Renal pelvis (tissue), 4 donors: Measurements from ENCODE around the gene SOX8. TPM values are rescaled to one million over a fixed set of nuclear protein-coding genes. Genes with fewer than 3 reads are reported as not detected.
"Not testable (repeated sequence)": the region's sequence is repeated elsewhere in the genome, so short reads cannot be mapped to it uniquely, and the experiment has no call there.

Source experiments
- DNase-seq: peaks from one replicate; pipeline ENCODE4 v3.0.0-alpha.2; 2013
- polyA plus RNA-seq, 3 donors: library from polyadenylated mRNA; unstranded; fragments of 120-200 nt; gene quantifications; one replicate each; pipeline ENCODE4 v1.2.1, GENCODE V29; 2013; ENCODE audit not compliant: insufficient read length in 3 of 3

The SOX8 gene
- polyA plus RNA-seq, 3 donors: 3.3 to 5.1 (median 3.5) TPM

DNA sequence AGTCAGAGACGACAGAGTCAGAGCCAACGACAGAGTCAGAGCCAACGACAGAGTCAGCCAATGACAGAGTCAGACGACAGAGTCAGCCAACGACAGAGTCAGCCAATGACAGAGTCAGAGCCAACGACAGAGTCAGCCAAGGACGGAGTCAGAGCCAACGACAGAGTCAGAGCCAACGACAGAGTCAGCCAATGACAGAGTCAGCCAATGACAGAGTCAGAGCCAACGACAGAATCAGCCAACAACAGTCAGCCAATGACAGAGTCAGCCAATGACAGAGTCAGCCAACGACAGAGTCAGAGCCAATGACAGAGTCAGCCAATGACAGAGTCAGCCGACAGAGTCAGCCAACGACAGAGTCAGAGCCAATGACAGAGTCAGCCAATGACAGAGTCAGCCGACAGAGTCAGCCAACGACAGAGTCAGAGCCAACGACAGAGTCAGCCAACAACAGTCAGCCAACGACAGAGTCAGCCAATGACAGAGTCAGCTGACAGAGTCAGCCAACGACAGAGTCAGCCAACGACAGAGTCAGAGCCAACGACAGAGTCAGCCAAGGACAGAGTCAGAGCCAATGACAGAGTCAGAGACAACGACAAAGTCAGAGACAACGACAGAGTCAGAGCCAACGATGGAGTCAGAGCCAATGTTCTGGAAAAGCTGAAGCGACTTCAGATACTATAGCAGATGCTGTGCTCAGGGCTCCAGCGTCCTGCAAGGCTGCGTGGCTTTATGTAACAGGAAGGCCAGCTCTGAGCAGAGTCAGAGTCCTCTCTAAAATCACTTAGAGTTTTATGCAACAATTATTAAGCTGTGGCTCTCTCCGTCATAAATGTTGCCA lies 30.6 kb upstream of the SOX8 start:
- not testable (repeated sequence) for DNase-seq

DNA sequence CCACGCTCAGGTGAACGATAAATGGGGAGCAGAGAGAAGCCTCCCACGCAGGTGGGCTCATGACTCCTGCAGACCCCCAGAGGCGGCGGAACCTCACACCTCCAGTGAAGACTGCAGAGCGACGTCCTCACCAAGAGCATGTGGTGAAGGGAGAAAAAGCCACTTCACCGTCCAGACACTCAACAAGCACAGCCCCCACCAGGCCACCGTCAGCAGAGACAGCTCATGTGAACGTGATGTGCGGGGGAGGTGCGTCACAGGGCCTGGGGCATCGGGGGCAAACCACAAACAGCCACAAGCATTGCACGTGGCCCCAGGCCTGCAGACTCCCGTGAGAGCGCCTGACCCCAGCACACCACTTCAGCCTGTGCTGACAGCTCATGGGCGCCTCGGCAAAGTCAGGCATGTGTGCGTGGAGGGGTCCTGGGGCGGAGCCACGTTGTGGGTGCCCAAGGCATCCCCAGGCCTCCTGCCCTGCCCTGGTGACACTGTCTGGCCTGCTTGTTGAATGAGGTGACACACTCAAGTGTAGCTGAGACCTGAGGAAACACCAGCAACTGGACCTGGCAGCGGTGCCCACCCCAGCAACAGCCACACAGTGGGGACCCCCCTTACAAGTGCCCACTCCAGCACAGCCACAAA lies 29.8 kb upstream of the SOX8 start:
- no peak for DNase-seq

DNA sequence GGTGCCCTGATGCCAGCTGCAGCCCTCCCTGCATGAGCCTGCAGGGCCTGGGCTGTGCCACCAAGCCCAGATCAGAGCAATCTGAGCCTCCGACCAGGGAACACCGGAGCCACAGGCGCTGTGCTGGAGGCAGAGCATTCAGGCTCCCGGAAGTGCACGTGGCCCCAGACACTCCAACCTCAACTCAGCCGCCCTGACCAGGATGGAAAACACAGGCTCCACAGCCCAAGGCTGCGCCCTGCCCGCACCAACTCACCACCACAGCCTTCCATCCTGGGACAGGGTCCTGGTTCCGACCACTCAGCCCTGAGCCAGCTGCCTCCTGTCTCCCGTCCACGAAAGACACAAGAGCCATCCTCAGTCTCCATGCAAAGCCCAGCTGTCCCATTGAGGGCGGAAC lies 29.2 kb upstream of the SOX8 start:
- DNase-seq: no peak

DNA sequence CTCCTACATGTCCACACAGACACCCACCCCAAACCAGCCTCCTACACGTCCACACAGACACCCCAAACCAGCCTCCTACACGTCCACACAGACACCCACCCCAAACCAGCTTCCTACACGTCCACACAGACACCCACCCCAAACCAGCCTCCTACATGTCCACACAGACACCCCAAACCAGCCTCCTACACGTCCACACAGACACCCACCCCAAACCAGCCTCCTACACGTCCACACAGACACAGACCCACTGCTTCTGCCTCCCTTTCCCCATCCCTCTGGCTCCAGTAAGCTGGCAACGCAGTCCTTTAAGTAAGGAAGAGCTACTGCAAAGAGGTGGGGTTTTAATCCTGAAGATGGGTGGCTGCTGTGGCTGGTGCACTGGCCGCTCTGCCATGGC lies 27.8 kb upstream of the SOX8 start:
- DNase-seq: not testable (repeated sequence)

DNA sequence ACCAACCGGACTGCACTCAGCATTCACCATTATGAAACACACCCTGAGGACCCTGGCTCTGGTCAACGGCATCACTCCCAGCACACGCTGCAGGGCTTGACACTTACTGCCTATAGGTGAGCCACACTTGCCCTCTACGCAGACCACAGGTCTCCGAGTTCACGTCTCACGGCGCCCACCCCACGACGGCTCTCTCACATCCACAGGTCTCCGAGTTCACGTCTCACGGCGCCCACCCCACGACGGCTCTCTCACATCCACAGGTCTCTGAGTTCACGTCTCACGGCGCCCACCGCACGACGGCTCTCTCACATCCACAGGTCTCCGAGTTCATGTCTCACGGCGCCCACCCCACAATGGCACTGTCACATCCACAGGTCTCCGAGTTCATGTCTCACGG lies 25.8 kb upstream of the SOX8 start:
- DNase-seq: not testable (repeated sequence)

DNA sequence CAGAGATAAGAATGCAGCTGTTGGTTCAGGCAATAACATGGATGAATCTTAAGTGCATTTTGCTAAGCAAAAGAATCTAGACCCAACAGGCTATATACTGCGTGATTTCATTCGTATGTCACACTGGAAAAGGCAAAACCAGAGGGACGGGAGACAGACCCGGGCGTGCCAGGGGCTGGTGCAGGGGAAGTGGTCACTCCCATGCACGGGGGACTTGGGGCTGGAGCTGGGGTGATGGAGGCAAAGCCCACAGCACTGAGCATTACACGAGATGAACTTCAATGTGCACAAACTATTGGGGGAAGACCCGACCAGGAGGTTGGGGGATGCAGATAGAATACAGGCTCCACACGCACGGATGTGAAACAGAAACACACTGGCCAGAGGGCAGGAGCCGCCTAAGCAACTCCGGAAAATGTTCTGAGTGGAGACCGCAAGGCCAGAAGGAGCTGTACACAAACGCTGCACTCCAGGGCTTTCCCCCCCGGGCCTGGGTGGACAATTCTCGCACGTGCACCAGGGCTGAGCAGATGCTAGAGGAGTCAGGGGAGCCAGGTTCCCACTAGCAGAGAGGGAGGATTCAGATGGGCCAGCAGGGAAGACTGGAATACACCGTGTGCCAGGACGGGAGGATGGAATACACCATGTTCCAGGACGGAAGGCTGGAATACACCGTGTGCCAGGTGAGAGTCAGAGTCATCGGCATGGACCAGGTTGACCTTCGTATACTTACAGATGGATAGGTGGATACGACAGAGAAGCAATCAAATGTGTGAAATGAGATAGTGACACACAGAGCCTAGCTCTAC lies 22.1 kb upstream of the SOX8 start:
- no peak for DNase-seq

DNA sequence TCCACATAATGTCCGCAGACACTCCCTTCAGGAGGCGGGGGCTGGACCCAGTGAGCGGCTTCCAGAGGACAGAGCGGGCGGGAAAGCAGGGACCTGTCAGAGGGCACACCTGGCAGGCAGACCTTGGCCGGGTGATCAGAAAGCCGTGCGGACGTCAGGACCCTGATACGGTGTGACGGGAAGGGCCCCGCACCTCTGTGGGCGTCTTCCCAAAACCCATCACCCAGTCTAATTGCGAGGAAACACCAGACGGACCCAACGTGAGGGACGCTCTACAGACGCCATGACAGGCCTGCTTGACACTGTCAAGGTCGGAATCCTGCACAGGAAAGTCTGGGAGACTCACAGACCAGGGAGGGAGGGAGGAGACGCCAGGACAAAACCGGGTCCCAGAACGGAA lies 19.2 kb upstream of the SOX8 start:
- no peak for DNase-seq

DNA sequence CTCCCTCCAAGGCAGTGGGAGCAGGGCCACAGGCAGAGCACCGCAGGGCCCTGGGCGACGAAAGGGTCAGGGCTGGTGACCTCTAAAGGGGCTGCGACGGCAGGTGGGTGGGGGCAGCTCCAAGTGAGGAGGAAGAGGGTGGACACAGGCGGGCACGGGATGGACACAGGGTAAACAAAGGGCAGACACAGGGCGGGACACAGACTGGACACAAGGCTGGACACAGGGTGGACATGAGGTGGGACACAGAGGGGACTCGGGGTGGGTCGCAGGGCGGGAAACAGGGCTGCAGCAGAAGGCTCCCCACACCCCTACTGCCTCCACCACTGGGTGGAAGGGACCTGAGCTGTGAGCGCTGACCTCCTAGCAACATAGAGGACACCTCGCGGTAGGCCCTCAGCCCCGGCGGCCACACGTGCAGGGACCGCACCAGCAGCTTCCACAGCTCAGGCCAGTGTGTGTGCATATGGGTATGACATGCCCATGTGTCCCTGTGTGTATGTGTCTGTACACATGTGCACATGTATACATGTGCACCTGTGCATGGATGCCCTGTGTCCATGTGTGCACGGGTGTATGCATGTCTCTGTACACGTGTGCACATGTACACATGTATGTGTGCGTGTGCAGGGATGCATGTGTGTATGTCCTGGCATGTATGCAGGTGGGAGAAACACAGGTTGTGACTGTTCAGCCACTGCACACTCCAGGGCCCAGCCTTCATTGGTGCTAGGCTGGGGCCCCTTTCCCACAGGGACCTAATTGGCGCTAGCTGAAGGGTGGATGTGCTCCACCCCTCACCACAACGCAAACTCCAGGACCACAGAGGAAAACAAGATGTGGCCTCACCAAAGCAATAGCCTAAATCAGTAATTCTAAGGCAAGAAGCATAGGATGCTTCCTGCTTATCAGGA lies 18.4 kb upstream of the SOX8 start:
- DNase-seq: no peak

DNA sequence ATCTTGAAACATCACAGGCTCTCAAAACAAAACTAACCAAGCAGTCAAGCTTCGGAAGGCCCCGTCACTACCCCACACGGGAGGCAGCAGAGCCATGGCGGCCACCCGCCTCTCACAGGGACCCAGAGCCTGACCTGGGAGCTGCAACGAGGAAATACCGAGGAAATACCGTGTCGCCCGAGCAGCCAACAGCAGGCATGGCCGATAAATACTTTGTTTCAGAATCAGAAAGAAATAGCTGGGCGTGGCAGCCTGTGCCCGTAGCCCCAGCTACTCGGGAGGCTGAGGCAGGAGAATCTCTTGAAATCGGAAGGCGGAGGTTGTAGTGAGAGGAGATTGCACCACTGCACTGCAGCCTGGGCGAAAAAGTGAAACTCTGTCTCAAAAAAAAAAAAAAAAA lies 17.7 kb upstream of the SOX8 start:
- no peak for DNase-seq

DNA sequence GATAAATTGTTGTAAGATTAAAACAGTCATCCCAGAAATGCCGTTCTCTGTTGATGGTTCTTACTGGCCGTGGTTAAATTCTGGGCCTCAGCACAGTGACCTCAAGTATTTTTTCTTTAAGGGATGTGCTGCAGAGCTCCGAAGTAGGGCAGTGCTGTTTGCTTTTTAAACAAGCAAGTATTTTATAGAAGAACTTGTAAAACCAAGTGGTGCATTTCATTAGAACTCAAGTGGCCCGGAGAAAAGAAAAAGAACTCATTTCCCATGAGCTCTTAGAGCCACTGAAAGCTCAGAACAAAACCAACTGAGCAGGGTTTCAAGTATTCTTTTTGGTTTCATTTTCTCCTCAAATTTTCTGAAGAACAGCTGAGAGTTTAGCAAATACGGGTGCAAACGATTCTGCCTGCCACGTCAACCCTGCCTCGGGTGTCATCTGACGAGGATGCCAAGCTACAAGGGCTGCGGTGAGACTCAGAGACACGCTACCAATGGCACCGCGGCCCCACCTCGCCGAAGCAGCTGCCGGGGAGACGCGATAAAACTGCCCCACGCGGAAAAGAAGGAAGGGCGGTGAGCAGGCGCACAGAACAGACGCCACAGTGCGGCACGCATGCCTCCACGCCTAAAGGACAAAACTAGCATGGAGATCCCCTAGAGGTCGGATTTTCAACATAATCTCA lies 17.1 kb upstream of the SOX8 start:
- DNase-seq: no peak

DNA sequence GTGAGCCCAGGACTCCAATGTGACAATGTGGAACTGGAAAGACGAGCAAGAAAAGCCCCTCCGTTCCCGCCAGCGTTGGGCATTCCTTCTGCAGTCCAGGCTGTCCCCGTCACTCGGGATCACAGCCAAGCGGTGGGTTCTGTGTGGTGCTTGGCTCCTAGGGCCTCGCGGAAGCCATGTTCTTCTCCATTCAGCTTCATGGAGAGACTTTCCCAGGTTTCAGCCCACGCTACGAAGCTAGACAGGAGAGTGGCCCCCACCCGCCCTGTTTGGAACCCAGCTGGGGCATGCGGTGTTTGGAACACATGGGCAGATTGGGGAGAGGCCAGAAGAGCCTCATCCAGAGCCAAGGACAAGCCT lies 16.6 kb upstream of the SOX8 start:
- DNase-seq: no peak

DNA sequence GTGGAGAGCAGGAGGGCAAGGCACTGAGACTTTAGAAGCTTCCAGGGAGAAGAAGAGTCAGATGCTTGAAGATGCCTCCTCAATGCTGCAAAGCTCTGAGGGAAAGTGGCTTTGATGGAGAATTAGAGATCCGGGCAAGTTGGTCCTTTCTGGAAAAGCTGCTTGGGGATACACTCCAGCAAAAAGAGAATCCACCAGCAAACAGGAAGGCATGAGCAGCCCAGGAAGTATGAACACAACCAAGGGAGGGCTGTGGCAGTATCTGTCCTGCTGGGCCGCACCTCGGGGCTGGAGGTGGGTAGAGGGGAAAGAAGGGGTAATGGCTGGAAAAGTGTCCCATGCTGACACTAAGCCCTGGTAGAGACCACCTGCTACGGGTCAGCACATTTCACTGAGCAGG lies 16.1 kb upstream of the SOX8 start:
- no peak for DNase-seq

DNA sequence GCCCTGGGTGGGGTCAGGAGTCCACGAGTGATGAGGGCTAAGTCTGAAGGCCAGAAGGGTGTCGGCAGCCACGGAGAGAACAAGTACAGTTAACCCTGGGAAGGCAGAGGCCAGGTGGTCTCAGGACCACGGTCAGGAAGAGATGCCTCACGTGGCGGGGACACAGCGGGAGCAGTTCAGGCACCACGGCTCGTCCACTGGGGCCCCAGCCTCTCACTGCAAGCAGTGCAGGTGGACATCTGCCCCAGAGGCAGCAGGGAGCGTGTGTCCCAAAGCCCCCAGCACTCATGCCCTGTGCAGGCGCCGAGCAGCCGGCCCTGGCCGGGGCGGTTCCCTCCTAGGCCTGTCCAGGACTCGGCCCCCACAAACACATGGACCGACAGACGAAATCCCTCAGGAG lies 15.5 kb upstream of the SOX8 start:
- no peak for DNase-seq

DNA sequence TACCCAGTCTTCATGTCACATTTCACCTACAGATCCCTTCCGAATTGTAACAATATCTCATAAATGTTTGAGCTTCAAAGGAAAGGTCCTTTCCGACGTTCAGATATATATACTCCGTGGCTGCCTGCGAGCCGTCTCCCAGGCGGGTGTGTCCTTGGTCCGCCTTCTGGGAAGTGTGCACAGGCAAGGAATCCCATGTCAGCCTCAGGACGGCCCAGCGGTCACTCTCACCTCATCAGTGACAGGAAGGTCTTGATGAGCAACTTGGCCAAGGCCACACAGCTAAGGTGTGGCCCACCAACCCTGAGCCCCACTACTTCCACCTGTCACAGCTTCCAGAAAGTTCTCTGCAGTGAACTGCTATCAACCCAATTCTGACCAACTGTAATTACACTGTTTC lies 15.1 kb upstream of the SOX8 start:
- no peak for DNase-seq

DNA sequence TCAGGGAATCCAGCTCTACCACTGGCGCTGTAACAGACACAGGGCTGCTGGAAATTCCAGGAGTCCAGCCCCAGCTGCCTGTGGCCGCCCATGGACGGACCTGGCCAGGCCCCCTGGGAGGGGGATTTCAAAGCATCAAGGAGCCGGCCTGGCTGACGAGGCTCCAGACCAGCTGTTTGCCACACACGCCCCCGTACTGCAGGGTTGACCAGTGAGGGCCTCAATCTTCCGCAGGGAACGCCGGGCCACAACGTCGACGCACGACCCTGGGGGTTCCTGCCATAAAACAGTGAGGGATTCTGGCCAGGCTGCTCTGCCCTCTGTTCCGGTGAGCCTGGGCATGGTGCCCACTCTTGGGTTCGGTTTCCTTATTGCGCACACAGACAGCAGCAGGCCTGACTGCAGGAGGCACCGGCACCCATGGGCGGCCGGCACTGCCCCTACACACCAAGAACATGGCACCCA lies 14.5 kb upstream of the SOX8 start:
- no peak for DNase-seq

DNA sequence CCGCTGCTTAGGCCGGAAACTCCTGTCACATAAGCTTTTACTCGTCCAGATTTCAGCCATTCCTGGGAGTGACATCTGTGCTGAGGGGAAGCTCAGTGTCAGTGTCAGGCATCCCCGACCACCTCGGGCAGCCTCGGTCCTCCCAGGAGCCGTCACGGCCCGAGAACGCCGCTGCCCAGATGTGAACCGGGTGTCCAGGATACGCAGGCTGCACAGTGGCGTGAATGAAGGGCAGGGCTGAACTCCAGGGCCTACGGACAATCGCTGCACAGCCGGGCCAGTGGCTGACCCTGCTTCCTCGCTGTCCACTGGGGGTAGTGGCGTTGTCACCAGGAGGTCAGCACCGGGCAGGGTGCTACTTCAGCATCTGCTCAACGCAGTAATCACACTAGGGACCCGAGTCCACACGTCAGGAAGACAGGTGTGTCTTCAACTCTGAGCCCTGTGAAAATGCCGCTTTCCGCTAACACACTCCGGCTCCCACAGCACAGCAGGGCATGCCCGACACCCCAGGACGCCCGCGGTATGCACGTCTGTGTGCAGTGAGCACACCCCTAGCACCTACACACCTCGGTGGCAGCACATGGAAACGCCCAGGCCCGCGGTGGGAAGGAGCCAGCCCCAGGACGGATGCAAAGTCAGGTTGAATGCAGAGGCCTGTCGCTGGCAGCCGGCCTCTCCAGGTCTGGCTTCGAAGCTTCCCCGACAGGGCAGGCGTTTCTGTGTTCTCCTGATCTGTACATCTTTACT lies 13.8 kb upstream of the SOX8 start:
- DNase-seq: no peak

DNA sequence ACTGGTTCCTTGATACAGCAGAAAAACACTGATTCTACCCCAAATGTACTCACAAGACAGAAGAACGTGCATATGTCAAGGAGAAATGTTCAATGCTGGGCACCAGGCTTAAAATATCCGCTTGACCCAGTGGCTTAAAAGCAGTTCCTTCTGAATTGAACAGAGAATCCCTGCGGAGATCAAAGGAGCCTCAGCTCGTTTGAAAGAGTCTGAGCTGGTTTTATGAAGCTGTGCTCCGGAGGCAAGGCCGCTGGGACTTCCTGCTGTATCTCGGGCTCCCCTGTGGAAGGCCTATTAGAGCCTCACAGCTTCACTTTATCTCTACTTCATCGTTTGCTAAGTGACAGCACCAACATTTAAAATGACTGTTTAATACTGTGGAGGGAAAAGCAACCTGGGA lies 12.9 kb upstream of the SOX8 start:
- DNase-seq: no peak

DNA sequence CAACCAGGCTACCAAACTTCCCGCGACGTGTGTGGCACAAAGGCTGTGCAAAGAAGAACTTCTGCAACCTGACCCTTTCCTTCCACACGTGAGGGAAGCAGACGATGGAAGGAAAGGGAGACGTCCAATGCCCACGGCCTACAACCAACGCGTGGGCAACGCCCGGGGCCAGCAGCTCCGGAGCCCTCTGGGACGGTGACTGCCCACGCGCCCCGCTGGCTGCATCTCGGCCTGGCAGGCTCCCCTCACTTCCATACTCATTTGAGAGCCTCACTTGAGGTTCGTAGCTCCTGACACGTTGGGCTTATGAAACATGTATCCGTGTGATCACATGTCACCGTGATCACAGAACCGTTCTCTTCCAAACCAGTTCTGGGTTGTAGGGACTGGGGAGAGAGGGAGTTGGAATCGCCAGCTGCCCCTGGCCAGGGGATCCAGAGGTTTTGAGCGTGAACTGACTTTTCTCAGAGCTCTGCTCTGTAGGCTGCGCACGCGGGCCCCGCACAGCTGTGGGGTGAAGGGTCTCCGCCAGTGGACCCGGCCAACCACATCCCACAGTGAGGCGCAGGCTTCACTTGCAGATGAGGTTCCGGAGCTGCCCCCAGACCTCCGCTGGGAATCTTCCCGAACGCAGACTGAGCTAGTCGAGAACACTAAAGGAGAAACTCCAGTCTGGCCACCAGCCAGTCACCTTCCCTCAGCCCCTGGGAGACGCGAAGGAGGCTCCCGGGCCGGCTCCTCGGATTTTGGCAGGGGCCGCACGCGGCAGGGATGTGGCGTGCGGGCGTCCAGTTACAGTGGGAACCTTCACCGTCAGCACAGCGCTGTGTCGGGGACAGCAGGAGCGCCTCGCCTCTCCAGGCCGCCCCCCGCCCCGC lies 11.8 kb upstream of the SOX8 start:
- DNase-seq: no peak

DNA sequence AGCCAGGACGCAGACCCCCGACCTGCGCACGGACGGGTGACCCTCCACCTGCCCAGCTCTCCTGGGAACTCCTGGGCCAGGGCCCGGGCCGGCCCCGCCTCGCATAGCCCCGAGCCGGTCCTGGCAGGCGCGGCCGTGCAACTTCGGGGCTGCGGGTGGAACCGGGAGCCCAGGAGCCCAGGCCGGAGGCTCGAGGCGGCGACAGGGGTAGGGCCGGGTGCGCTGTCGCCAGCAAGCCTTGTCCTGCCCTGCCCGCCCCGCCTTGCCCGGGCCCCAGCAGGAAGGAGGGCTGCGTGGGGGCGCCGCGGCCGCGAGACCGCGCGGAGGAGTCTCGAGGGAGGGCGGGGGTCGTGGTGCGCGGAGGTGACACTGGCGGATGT lies 11.2 kb upstream of the SOX8 start:
- DNase-seq: no peak
